Measurements from ENCODE around the gene USP13.

- TF ChIP-seq, protein P1, sequence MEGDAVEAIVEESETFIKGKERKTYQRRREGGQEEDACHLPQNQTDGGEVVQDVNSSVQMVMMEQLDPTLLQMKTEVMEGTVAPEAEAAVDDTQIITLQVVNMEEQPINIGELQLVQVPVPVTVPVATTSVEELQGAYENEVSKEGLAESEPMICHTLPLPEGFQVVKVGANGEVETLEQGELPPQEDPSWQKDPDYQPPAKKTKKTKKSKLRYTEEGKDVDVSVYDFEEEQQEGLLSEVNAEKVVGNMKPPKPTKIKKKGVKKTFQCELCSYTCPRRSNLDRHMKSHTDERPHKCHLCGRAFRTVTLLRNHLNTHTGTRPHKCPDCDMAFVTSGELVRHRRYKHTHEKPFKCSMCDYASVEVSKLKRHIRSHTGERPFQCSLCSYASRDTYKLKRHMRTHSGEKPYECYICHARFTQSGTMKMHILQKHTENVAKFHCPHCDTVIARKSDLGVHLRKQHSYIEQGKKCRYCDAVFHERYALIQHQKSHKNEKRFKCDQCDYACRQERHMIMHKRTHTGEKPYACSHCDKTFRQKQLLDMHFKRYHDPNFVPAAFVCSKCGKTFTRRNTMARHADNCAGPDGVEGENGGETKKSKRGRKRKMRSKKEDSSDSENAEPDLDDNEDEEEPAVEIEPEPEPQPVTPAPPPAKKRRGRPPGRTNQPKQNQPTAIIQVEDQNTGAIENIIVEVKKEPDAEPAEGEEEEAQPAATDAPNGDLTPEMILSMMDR (conservative IDR thresholded peaks at IDR 0.05 in 1 of 2, IDR thresholded peaks at IDR 0.05 in 1 of 2; ENCODE audit: extremely low read depth in 1 of 2, insufficient read depth in 1 of 2, low read depth in 1 of 2, low read length in 2 of 2): no peak
- TF ChIP-seq EZH2 (IDR thresholded peaks at IDR 0.05; ENCODE audit: borderline replicate concordance, low read length): no peak
Measured at GRCh38 chr3:179668429-179668828, 15.6 kb downstream of the USP13 start.

Data from mammary epithelial cell (primary cell).